HL-60 (cell line): ENCODE results near the gene KLK13.

ENCODE experiments used
- DNase-seq, 2 experiments: peaks; one replicate each; pipeline ENCODE4 v3.0.0-alpha.2; 2010 to 2020; ENCODE audit warnings: low read depth in 1 of 2, low spot score in 1 of 2
- H3K27ac ChIP-seq: fragments of 250-450 bp; sonication (Bioruptor Pico); replicated peaks from 2 replicates; pipeline ENCODE4 v1.5.1; 2020; ENCODE audit warnings: mild to moderate bottlenecking, moderate library complexity
- H3K27me3 ChIP-seq: fragments of 250-450 bp; sonication (Bioruptor Pico); 2 replicates; pipeline ENCODE4 v1.5.1; 2021; ENCODE audit warnings: mild to moderate bottlenecking, moderate library complexity; ENCODE audit not compliant: insufficient read depth, poor library complexity, severe bottlenecking
- H3K4me3 ChIP-seq: replicated peaks from 2 replicates; pipeline ENCODE4 v1.5.1; 2011; ENCODE audit warnings: mild to moderate bottlenecking, control low read depth, low read length; ENCODE audit not compliant: insufficient read depth
- CTCF ChIP-seq: IDR thresholded peaks from one replicate; pipeline ENCODE4 v1.5.1; 2011; ENCODE audit warnings: low read length, control low read depth, inconsistent platforms; ENCODE audit not compliant: insufficient read depth
- GABPA ChIP-seq: IDR thresholded peaks from 2 replicates; pipeline ENCODE4 v1.6.1; 2012; ENCODE audit warnings: low read depth
- POLR2AphosphoS5 ChIP-seq: IDR thresholded peaks from 2 replicates; pipeline ENCODE4 v1.6.1; 2012; ENCODE audit warnings: low read depth
- REST ChIP-seq: IDR thresholded peaks from 2 replicates; pipeline ENCODE4 v1.6.1; 2012; ENCODE audit warnings: low read depth; ENCODE audit not compliant: insufficient replicate concordance
- SPI1 ChIP-seq: IDR thresholded peaks from 2 replicates; pipeline ENCODE4 v1.6.1; 2012; ENCODE audit warnings: low read depth, mild to moderate bottlenecking, borderline replicate concordance

The KLK13 gene

GRCh38 chr19:51081476-51081875, 16.6 kb upstream of the KLK13 start:
- TF ChIP-seq CTCF (no peak), GABPA (no peak), REST (no peak), SPI1 (no peak), POLR2AphosphoS5 (no peak)
- Histone ChIP-seq H3K4me3 (no peak overlapping the region), H3K27ac (no peak overlapping the region), H3K27me3 (no peaks in the 10 kb centered on the region)
- no peak for DNase-seq

GRCh38 chr19:51079481-51080110, 14.7 kb upstream of the KLK13 start:
- DNase-seq: no peak
- no peak for TF ChIP-seq CTCF
- TF ChIP-seq GABPA: no peak
- no peak for TF ChIP-seq SPI1
- no peak for TF ChIP-seq REST
- no peak for TF ChIP-seq POLR2AphosphoS5
- no peak overlapping the region for H3K27ac ChIP-seq
- no peaks in the 10 kb centered on the region for H3K27me3 ChIP-seq
- H3K4me3 ChIP-seq: no peak overlapping the region

GRCh38 chr19:51078731-51079130, 13.8 kb upstream of the KLK13 start:
- no peak overlapping the region for H3K27ac ChIP-seq
- no peaks in the 10 kb centered on the region for H3K27me3 ChIP-seq
- no peak overlapping the region for H3K4me3 ChIP-seq
- TF ChIP-seq REST: no peak
- TF ChIP-seq CTCF: no peak
- TF ChIP-seq GABPA: no peak
- no peak for TF ChIP-seq POLR2AphosphoS5
- no peak for TF ChIP-seq SPI1
- DNase-seq: no peak
